ENCODE results near the gene RALGDS.

DNA sequence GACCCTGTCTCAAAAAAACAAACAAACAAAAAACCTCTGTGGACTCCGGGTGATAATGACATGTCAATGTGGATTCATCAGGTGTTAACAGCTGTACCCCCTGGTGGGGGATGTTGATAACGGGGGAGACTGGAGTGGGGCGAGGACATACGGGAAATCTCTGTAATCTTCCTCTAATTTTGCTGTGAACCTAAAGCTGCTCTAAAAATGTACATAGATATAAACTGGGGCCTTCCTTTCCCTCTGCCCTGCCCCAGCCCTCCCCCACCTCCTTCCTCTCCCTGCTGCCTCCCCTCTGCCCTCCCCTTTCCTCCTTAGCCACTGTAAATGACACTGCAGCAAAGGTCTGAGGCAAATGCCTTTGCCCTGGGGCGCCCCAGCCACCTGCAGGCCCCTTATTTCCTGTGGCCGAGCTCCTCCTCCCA, 60.6 kb downstream of the RALGDS start:
- TF ChIP-seq, protein P1, sequence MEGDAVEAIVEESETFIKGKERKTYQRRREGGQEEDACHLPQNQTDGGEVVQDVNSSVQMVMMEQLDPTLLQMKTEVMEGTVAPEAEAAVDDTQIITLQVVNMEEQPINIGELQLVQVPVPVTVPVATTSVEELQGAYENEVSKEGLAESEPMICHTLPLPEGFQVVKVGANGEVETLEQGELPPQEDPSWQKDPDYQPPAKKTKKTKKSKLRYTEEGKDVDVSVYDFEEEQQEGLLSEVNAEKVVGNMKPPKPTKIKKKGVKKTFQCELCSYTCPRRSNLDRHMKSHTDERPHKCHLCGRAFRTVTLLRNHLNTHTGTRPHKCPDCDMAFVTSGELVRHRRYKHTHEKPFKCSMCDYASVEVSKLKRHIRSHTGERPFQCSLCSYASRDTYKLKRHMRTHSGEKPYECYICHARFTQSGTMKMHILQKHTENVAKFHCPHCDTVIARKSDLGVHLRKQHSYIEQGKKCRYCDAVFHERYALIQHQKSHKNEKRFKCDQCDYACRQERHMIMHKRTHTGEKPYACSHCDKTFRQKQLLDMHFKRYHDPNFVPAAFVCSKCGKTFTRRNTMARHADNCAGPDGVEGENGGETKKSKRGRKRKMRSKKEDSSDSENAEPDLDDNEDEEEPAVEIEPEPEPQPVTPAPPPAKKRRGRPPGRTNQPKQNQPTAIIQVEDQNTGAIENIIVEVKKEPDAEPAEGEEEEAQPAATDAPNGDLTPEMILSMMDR (optimal IDR thresholded peaks at IDR 0.05 in 1 of 3, IDR thresholded peaks at IDR 0.05 in 1 of 3, conservative IDR thresholded peaks at IDR 0.05 in 1 of 3; ENCODE audit: extremely low read depth in 1 of 3, insufficient read depth in 2 of 3, low read length in 3 of 3), result no peak
- TF ChIP-seq EZH2 (IDR thresholded peaks at IDR 0.05; ENCODE audit: low read length), result no peak
